ENCODE measurements around the gene SPTA1.

The SPTA1 gene

GRCh38 chr1:158577561-158577960 lies 109.0 kb downstream of the SPTA1 start:
- Histone ChIP-seq H3K27me3 (ENCODE audit: insufficient read depth, insufficient read length) (no peaks in the 10 kb centered on the region), H3K36me3 (ENCODE audit: insufficient read depth, insufficient read length, low read length) (no peaks in the 10 kb centered on the region), H3K4me3 (ENCODE audit: insufficient read length, low read depth) (no peak overlapping the region), H3K9ac (ENCODE audit: insufficient read length, low read depth) (no peak overlapping the region), H3K9me3 (ENCODE audit: insufficient read depth, low read length) (no peaks in the 10 kb centered on the region), H3K4me1 (ENCODE audit: insufficient read depth, insufficient read length) (no peaks in the 10 kb centered on the region)
- no peak for TF ChIP-seq YY1 (IDR thresholded peaks at IDR 0.05; ENCODE audit: insufficient read depth, insufficient read length)
- TF ChIP-seq SUZ12 (IDR thresholded peaks at IDR 0.05; ENCODE audit: extremely low read depth, insufficient read depth, insufficient read length): no peak
- TF ChIP-seq ZNF274 (IDR thresholded peaks at IDR 0.05; ENCODE audit: low read depth, low read length): no peak
- no peak for DNase-seq (ENCODE audit: low read depth, low spot score)

- H3K27me3 ChIP-seq (ENCODE audit: insufficient read depth, insufficient read length): no peaks in the 10 kb centered on the region
Measured at GRCh38 chr1:158572226-158572625, 114.3 kb downstream of the SPTA1 start.

GRCh38 chr1:158570480-158570879 lies 116.0 kb downstream of the SPTA1 start, which contains the start of gene OR6P1:
OR6P1 (minus strand) TSS chr1:158570580; CDS start chr1:158563604, 6,976 bp downstream.
- Histone ChIP-seq H3K9me3 (ENCODE audit: insufficient read depth, low read length) (no peaks in the 10 kb centered on the region), H3K4me1 (ENCODE audit: insufficient read depth, insufficient read length) (no peaks in the 10 kb centered on the region), H3K36me3 (ENCODE audit: insufficient read depth, insufficient read length, low read length) (no peaks in the 10 kb centered on the region), H3K9ac (ENCODE audit: insufficient read length, low read depth) (no peak within 1 kb of the TSS), H3K27me3 (ENCODE audit: insufficient read depth, insufficient read length) (no peaks in the 10 kb centered on the region), H3K4me3 (ENCODE audit: insufficient read length, low read depth) (no peak within 1 kb of the TSS)
- TF ChIP-seq ZNF274 (IDR thresholded peaks at IDR 0.05; ENCODE audit: low read depth, low read length) (no peak), YY1 (IDR thresholded peaks at IDR 0.05; ENCODE audit: insufficient read depth, insufficient read length) (no peak), SUZ12 (IDR thresholded peaks at IDR 0.05; ENCODE audit: extremely low read depth, insufficient read depth, insufficient read length) (no peak)
- no peak for DNase-seq (ENCODE audit: low read depth, low spot score)

More at GRCh38 chr1:158572226-158572625, 114.3 kb downstream of the SPTA1 start:
- no peaks in the 10 kb centered on the region for H3K36me3 ChIP-seq (ENCODE audit: insufficient read depth, insufficient read length, low read length)
- no peak overlapping the region for H3K4me3 ChIP-seq (ENCODE audit: insufficient read length, low read depth)
- DNase-seq (ENCODE audit: low read depth, low spot score): no peak
- H3K9me3 ChIP-seq (ENCODE audit: insufficient read depth, low read length): no peaks in the 10 kb centered on the region
- no peaks in the 10 kb centered on the region for H3K4me1 ChIP-seq (ENCODE audit: insufficient read depth, insufficient read length)
- H3K9ac ChIP-seq (ENCODE audit: insufficient read length, low read depth): no peak overlapping the region
- TF ChIP-seq YY1 (IDR thresholded peaks at IDR 0.05; ENCODE audit: insufficient read depth, insufficient read length) (no peak), ZNF274 (IDR thresholded peaks at IDR 0.05; ENCODE audit: low read depth, low read length) (no peak), SUZ12 (IDR thresholded peaks at IDR 0.05; ENCODE audit: extremely low read depth, insufficient read depth, insufficient read length) (no peak)

GRCh38 chr1:158564608-158565007 lies 121.9 kb downstream of the SPTA1 start:
- TF ChIP-seq YY1 (IDR thresholded peaks at IDR 0.05; ENCODE audit: insufficient read depth, insufficient read length) (no peak), SUZ12 (IDR thresholded peaks at IDR 0.05; ENCODE audit: extremely low read depth, insufficient read depth, insufficient read length) (no peak), ZNF274 (IDR thresholded peaks at IDR 0.05; ENCODE audit: low read depth, low read length) (no peak)
- no peaks in the 10 kb centered on the region for H3K9me3 ChIP-seq (ENCODE audit: insufficient read depth, low read length)

DNA sequence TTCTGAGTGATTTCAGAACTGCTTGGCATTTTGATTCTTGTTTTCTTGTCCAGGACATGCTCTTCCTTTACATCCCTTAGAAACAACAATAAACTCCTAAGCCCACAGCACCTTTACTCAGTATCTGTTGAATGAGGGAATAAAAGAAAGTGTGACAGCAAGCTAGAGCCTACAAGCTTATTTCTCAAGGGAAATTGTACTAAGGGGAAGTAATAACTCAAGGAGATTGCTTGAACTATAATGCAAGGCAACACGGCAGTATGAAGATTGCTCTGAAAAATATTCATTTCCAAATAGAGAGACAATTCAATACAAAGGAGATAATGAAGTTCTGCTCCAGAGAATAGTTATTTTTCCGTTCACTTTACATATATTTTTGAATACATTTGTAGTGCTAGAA lies 122.7 kb downstream of the SPTA1 start:
- Histone ChIP-seq H3K9ac (ENCODE audit: insufficient read length, low read depth) (no peak overlapping the region), H3K4me3 (ENCODE audit: insufficient read length, low read depth) (no peak overlapping the region), H3K27me3 (ENCODE audit: insufficient read depth, insufficient read length) (no peaks in the 10 kb centered on the region), H3K4me1 (ENCODE audit: insufficient read depth, insufficient read length) (no peaks in the 10 kb centered on the region), H3K9me3 (ENCODE audit: insufficient read depth, low read length) (no peaks in the 10 kb centered on the region), H3K36me3 (ENCODE audit: insufficient read depth, insufficient read length, low read length) (no peaks in the 10 kb centered on the region)
- no peak for DNase-seq (ENCODE audit: low read depth, low spot score)
- TF ChIP-seq YY1 (IDR thresholded peaks at IDR 0.05; ENCODE audit: insufficient read depth, insufficient read length) (no peak), SUZ12 (IDR thresholded peaks at IDR 0.05; ENCODE audit: extremely low read depth, insufficient read depth, insufficient read length) (no peak), ZNF274 (IDR thresholded peaks at IDR 0.05; ENCODE audit: low read depth, low read length) (no peak)

More at GRCh38 chr1:158564608-158565007, 121.9 kb downstream of the SPTA1 start:
- no peak overlapping the region for H3K4me3 ChIP-seq (ENCODE audit: insufficient read length, low read depth)
- no peaks in the 10 kb centered on the region for H3K27me3 ChIP-seq (ENCODE audit: insufficient read depth, insufficient read length)
- no peaks in the 10 kb centered on the region for H3K4me1 ChIP-seq (ENCODE audit: insufficient read depth, insufficient read length)
- DNase-seq (ENCODE audit: low read depth, low spot score): no peak
- H3K36me3 ChIP-seq (ENCODE audit: insufficient read depth, insufficient read length, low read length): no peaks in the 10 kb centered on the region
- no peak overlapping the region for H3K9ac ChIP-seq (ENCODE audit: insufficient read length, low read depth)
